SK-N-MC (cell line): ENCODE results near the gene ZBTB20.

Experiments
- DNase-seq: peaks from one replicate; pipeline ENCODE4 v3.0.0-alpha.2; 2011; ENCODE audit warnings: low read depth, low spot score
- H3K27ac ChIP-seq: fragments of 200-600 bp; sonication (generic); 2 replicates; pipeline ENCODE4 v1.5.1; 2016; ENCODE audit warnings: mixed run types
- H3K36me3 ChIP-seq: fragments of 200-600 bp; sonication (generic); 2 replicates; pipeline ENCODE4 v1.6.1; 2017; ENCODE audit warnings: antibody characterized with exemption, low read length, mixed read lengths; ENCODE audit not compliant: insufficient read depth
- H3K4me3 ChIP-seq: fragments of 200-600 bp; sonication (generic); 2 replicates; pipeline ENCODE4 v1.5.1; 2016
- H3K9ac ChIP-seq: fragments of 200-600 bp; sonication (generic); 2 replicates; pipeline ENCODE4 v1.8.0; 2017; ENCODE audit warnings: mixed run types, mixed read lengths; ENCODE audit not compliant: insufficient read length
- H3K9me3 ChIP-seq: fragments of 200-600 bp; sonication (generic); 2 replicates; pipeline ENCODE4 v1.6.1; 2017; ENCODE audit warnings: low read depth, mild to moderate bottlenecking, antibody characterized with exemption, low read length, moderate library complexity, mixed read lengths
- EZH2 ChIP-seq: fragments of 200-600 bp; sonication (generic); IDR thresholded peaks from one replicate; pipeline ENCODE4 v1.6.1; 2017; ENCODE audit warnings: antibody characterized with exemption
- FOXP2 ChIP-seq: optimal IDR thresholded peaks from 2 replicates; pipeline ENCODE3; 2011; ENCODE audit warnings: mild to moderate bottlenecking, moderate library complexity; ENCODE audit not compliant: insufficient read depth; ENCODE audit errors: extremely low read length, control extremely low read depth
- POLR2AphosphoS5 ChIP-seq: IDR thresholded peaks from 2 replicates; pipeline ENCODE4 v1.6.1; 2012; ENCODE audit warnings: mild to moderate bottlenecking, low read depth, low read length, borderline replicate concordance

Gene ZBTB20

DNA sequence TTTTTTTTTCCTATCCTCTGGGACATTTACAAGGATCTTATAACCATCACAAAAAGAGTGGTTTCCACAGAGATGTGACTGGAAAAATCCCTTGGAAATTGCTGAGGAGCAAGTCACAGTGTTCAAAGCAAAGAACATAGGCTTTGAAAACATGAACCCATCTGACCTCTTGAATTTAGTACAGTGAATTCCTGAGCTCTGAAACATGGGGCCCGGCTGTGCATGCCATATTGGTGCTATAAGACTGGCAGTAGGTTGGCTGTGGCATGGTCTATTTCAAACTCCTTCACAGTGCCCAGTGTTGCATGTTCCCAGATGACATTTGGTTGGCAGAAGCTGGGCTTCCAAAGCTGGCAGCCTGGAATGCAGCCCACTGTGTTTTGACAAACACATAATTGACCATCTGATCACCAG is 651.1 kb downstream of the ZBTB20 start:
- Histone ChIP-seq H3K36me3 (no peaks in the 10 kb centered on the region), H3K9me3 (no peaks in the 10 kb centered on the region), H3K9ac (no peak overlapping the region), H3K4me3 (no peak overlapping the region), H3K27ac (no peak overlapping the region)
- TF ChIP-seq POLR2AphosphoS5 = no peak
- TF ChIP-seq EZH2 = no peak
- no peak for TF ChIP-seq FOXP2
- DNase-seq = no peak

GRCh38 chr3:114494498-114494897 is 652.6 kb downstream of the ZBTB20 start:
- H3K9ac ChIP-seq = no peak overlapping the region

GRCh38 chr3:114490829-114491228 is 656.3 kb downstream of the ZBTB20 start:
- no peak overlapping the region for H3K9ac ChIP-seq
- DNase-seq = no peak
- TF ChIP-seq EZH2 (no peak), POLR2AphosphoS5 (no peak), FOXP2 (no peak)
- no peak overlapping the region for H3K4me3 ChIP-seq
- no peaks in the 10 kb centered on the region for H3K36me3 ChIP-seq
- no peaks in the 10 kb centered on the region for H3K9me3 ChIP-seq
- H3K27ac ChIP-seq = no peak overlapping the region

More at GRCh38 chr3:114494498-114494897, 652.6 kb downstream of the ZBTB20 start:
- no peak overlapping the region for H3K27ac ChIP-seq
- no peak for TF ChIP-seq EZH2
- no peak for TF ChIP-seq FOXP2
- no peak for TF ChIP-seq POLR2AphosphoS5
- DNase-seq = no peak
- H3K36me3 ChIP-seq = no peaks in the 10 kb centered on the region
- no peaks in the 10 kb centered on the region for H3K9me3 ChIP-seq
- no peak overlapping the region for H3K4me3 ChIP-seq

DNA sequence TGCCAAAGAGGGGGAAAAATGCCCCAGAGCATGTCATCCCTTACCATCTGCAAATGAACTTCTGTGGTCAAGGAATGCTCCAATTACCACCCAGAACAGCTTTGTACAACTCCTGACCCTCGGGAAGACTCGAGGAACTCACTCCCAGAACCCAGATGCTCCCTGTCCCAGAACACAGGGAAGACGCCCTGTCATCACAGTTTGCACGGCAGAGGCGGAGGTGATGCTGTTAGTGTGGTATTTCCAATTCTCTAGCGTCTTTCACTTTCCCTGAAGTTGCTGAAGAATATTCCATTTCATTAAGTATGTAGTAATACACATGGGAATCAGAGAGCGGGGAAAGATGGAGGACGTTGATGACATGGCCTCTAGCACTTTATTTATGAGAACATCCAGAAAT is 659.6 kb downstream of the ZBTB20 start:
- Histone ChIP-seq H3K9me3 (no peaks in the 10 kb centered on the region), H3K9ac (no peak overlapping the region), H3K36me3 (no peaks in the 10 kb centered on the region), H3K27ac (no peak overlapping the region), H3K4me3 (no peak overlapping the region)
- DNase-seq = no peak
- TF ChIP-seq POLR2AphosphoS5 = no peak
- no peak for TF ChIP-seq EZH2
- no peak for TF ChIP-seq FOXP2

DNA sequence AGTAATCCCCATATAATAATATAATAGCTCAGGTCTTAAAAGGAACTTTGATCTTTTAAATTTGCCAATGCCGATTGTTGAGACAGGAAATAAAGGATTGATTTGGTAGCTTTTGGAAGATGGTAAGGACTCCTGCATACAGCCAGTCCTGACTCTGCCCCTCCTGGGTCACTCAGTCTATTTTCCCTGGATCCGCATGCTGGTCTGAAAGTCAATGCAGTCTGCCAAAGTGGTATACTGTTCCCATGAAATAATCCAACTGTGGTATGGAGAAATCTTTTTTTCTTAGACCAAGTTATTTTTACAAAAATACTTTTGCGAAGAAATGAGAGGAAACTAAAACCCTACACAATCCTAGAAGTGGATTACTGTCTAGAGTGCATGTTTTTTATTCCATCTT is 662.2 kb downstream of the ZBTB20 start:
- TF ChIP-seq POLR2AphosphoS5 (no peak), FOXP2 (no peak), EZH2 (no peak)
- no peak overlapping the region for H3K9ac ChIP-seq

DNA sequence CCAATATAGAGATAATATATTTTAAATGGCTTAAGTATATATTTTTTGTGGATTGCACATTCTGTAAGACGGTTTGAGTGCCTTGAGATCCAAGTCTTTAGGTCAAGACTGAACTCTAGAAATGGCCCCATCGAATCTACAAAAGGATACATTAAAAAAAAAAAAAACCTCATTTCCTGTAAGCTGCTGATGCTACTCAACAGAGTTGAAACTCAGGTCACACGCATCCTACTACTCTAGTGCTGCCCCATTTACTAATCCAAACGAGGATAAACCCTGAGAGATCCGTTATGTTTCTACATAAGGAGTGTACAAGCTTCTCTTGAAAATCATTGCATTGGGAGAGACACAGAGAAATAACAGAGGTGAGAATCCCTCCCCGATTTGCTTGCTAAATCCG is 666.0 kb downstream of the ZBTB20 start:
- TF ChIP-seq EZH2 (no peak), POLR2AphosphoS5 (no peak), FOXP2 (no peak)
- Histone ChIP-seq H3K9me3 (no peaks in the 10 kb centered on the region), H3K27ac (no peak overlapping the region), H3K36me3 (no peaks in the 10 kb centered on the region), H3K9ac (no peak overlapping the region), H3K4me3 (no peak overlapping the region)
- no peak for DNase-seq

More for the DNA sequence above, 662.2 kb downstream of the ZBTB20 start:
- no peak overlapping the region for H3K27ac ChIP-seq
- no peak for DNase-seq
- no peaks in the 10 kb centered on the region for H3K9me3 ChIP-seq
- H3K36me3 ChIP-seq = no peaks in the 10 kb centered on the region
- no peak overlapping the region for H3K4me3 ChIP-seq

- no peak for TF ChIP-seq POLR2AphosphoS5
- TF ChIP-seq FOXP2 = no peak
- TF ChIP-seq EZH2 = no peak
- Histone ChIP-seq H3K9me3 (no peaks in the 10 kb centered on the region), H3K4me3 (no peak overlapping the region), H3K27ac (no peak overlapping the region), H3K36me3 (no peaks in the 10 kb centered on the region), H3K9ac (no peak overlapping the region)
- no peak for DNase-seq
Observed at GRCh38 chr3:114480442-114480841, 666.6 kb downstream of the ZBTB20 start.

DNA sequence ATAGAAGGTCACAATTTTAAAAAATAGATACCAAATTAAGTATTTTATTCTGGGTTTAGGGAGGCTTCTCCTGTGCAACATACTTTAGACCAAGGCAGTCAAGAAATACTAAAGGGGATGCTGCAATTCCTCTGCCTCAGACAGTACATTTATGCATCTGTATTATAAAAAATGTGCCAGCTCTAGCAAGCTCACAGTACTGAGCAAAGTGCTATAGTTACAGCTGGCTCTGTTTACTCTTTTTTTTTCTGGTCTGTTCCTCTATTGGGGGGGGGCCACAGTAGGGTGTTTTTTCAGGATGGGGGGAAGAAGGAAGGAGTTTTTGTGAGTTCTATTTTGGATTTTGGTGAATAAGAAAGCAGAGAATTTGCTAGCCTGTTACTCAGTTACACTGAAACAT is 668.3 kb downstream of the ZBTB20 start:
- Histone ChIP-seq H3K4me3 (no peak overlapping the region), H3K9ac (no peak overlapping the region), H3K9me3 (no peaks in the 10 kb centered on the region), H3K27ac (no peak overlapping the region), H3K36me3 (no peaks in the 10 kb centered on the region)
- TF ChIP-seq FOXP2 (no peak), EZH2 (no peak), POLR2AphosphoS5 (no peak)
- DNase-seq = no peak

- no peak for DNase-seq
- H3K9ac ChIP-seq = no peak overlapping the region
- no peak overlapping the region for H3K4me3 ChIP-seq
- TF ChIP-seq EZH2 (no peak), POLR2AphosphoS5 (no peak), FOXP2 (no peak)
- no peaks in the 10 kb centered on the region for H3K36me3 ChIP-seq
- H3K9me3 ChIP-seq = no peaks in the 10 kb centered on the region
- H3K27ac ChIP-seq = no peak overlapping the region
Observed at GRCh38 chr3:114476511-114476910, 670.6 kb downstream of the ZBTB20 start.
